Measurements from ENCODE around the gene PKD1L1.

PKD1L1 gene

DNA sequence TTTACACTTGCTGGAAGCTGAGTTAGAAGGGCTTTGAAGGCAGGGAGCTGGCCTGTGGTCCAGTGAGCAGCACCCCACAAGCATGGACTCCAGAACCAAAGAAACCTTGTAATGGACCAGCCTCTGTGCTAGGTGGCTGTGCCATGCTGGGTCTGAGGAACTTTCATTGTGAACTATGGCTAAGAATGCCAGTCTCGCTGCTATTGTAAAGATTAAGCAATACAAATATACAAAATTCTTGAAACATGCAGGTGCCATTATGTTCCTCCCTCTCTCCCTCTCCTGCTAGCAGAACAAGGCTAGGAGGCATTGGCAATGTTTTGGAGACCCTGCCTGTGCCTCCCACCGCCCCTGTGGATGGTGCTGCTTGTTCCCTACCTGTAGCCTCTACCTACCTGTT is 105.0 kb downstream of the PKD1L1 start:
- no peak overlapping the region for H3K4me3 ChIP-seq (ENCODE audit: low read depth, low read length)
- DNase-seq (ENCODE audit: low read depth), result no peak

DNA sequence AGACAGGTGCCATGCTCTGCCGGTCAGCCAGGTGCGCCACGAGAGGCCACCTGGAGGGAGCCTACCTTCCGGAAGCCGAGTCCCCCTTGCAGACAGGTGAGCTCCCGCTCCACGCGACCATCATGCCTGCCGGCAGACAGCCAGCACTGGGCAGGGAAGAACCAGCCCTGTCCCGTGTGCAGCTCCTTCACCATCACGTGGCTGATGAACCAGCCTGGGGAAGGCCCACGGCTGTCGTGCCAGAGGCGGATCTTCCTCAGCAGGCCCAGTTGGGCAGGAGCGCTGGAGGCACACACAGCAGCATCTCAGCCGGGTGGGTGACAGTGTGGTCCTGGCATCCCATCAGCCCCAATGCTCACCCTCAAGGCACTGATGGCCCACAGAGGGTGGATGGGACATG is 108.9 kb downstream of the PKD1L1 start:
- TF ChIP-seq, protein P1, sequence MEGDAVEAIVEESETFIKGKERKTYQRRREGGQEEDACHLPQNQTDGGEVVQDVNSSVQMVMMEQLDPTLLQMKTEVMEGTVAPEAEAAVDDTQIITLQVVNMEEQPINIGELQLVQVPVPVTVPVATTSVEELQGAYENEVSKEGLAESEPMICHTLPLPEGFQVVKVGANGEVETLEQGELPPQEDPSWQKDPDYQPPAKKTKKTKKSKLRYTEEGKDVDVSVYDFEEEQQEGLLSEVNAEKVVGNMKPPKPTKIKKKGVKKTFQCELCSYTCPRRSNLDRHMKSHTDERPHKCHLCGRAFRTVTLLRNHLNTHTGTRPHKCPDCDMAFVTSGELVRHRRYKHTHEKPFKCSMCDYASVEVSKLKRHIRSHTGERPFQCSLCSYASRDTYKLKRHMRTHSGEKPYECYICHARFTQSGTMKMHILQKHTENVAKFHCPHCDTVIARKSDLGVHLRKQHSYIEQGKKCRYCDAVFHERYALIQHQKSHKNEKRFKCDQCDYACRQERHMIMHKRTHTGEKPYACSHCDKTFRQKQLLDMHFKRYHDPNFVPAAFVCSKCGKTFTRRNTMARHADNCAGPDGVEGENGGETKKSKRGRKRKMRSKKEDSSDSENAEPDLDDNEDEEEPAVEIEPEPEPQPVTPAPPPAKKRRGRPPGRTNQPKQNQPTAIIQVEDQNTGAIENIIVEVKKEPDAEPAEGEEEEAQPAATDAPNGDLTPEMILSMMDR (IDR thresholded peaks at IDR 0.05; ENCODE audit: low read depth, low read length, missing control alignments), result no peak
- no peak overlapping the region for H3K4me3 ChIP-seq (ENCODE audit: low read depth, low read length)
- DNase-seq (ENCODE audit: low read depth), result no peak

More for the DNA sequence above, 105.0 kb downstream of the PKD1L1 start:
- TF ChIP-seq, protein P1 (IDR thresholded peaks at IDR 0.05; ENCODE audit: low read depth, low read length, missing control alignments), result no peak

DNA sequence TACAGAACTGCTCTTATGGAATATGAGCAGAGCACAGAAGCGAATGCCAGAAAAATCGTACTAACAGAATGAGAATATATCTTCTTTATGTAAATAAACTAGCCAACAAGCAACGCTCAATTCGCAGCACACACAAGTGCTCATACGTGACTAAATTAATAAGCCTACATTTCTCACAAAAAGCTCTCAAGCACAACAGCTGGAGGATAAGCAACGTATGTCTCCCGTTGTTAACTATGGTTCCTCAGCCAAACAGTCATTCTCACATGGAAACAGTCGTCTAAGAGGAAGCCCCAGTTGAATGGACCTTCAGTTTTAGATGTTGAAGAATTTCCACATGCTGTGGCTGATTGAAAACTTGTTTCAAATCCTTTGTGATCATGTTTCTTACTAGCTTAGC is 110.4 kb downstream of the PKD1L1 start:
- no peak overlapping the region for H3K4me3 ChIP-seq (ENCODE audit: low read depth, low read length)
- DNase-seq (ENCODE audit: low read depth), result no peak
- TF ChIP-seq, protein P1 (IDR thresholded peaks at IDR 0.05; ENCODE audit: low read depth, low read length, missing control alignments), result no peak

DNA sequence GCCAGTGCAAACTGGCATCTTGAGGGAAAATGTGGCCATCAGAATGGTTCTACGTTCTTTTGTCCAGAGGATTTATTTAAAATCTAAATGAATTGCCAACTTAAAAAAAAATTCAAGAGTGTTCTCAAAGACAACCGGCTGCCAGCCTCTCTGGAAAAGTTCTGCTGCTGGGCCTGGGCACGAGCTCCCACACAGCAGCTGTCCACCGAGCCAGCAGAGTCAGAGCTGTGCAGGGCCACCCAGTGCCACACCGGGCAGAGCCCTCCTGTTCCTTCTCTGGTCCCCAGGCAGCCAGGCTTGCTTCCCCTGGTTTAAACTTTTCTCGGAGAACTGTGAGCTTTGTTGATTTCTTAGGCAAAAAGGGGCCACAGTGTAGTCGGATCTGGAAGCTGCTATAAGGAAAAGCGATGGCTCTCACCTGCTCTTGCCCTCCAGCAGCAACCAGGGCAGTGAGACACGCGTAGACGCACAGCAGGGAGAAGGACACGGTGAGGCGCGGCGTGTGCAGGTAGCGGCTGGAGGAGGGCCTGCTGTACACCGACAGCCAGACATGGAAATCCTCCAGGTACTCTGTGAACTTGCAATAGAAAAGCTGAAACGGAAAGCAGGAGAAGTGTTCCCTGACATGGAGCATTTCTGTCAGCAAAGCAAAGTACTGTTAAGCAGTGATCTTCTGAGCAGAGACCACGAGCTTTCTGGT is 111.6 kb downstream of the PKD1L1 start:
- no peak overlapping the region for H3K4me3 ChIP-seq (ENCODE audit: low read depth, low read length)
- TF ChIP-seq, protein P1 (IDR thresholded peaks at IDR 0.05; ENCODE audit: low read depth, low read length, missing control alignments), result no peak
- no peak for DNase-seq (ENCODE audit: low read depth)

DNA sequence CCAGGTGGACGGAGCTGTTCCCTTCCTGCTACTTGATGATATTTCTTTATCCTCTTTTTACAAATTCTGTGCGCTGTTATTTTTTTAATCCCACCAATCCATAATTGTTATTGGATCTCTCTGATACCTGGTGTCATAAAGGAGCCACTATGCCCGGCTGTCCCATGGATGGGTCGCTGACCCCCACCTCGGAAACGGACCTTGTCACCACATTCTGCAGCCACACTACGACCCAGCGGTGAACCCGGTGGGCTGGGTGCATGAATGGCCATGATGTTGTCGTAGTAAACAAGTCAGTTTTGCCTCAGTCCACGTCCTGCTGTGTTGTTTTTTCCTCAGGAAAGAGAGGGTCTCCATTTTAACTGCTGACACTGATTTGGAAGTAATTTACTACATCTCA is 112.2 kb downstream of the PKD1L1 start:
- DNase-seq (ENCODE audit: low read depth), result no peak
- TF ChIP-seq, protein P1 (IDR thresholded peaks at IDR 0.05; ENCODE audit: low read depth, low read length, missing control alignments), result no peak
- H3K4me3 ChIP-seq (ENCODE audit: low read depth, low read length), result no peak overlapping the region

DNA sequence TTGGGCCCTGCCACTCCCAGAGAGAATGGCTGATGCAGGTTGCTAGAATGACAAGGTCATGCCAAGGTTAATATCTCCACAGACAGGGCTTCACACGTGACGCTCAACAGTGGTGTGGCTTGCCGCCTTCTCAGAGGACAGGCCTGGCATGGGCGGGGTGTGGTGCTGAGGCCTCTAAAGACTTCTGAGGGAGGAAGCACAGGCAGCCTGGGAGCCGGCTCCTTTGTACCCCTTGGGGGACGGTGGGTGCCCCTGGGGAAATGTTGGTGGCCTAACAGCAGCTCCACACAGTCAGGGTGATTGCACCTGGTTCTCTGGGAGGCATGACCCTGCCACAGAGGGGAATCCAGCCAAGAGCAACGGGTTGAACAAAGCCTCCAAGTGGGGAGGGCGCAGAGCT is 115.1 kb downstream of the PKD1L1 start:
- no peak for DNase-seq (ENCODE audit: low read depth)
- TF ChIP-seq, protein P1 (IDR thresholded peaks at IDR 0.05; ENCODE audit: low read depth, low read length, missing control alignments), result no peak
- no peak overlapping the region for H3K4me3 ChIP-seq (ENCODE audit: low read depth, low read length)

DNA sequence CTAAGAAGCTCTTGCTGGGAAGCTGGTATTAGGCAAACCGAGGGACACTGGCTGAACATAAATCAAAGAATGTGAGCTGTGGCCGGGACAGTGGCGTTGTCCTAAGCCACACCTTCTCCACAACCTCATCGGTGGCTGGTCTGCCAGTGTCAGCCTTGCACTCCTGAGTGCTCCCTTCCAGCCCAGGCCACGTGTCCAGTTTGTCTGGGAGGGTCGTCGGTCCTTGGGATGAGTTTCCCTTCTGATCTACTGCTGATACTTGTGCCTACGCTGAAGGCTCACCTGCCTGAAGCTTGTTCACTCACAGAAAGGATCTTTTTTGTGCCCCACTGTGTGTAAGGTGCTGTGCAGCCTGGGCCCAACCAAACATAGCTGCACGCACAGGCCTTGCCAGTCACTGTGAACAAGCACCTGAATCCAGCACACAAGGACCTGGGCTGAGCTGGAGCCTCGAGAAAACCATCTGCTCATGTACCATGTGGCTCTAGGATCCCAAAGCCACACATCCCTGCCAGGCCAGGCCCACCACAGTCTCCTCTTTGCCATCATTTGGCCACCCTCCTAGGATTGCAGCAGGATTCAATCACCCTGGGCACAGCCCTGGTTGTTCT is 116.1 kb downstream of the PKD1L1 start:
- no peak for DNase-seq (ENCODE audit: low read depth)
- TF ChIP-seq, protein P1 (IDR thresholded peaks at IDR 0.05; ENCODE audit: low read depth, low read length, missing control alignments), result no peak
- no peak overlapping the region for H3K4me3 ChIP-seq (ENCODE audit: low read depth, low read length)
